ENCODE results near the gene ANKRD39. TPM values are rescaled to one million over a fixed set of nuclear protein-coding genes. Genes with fewer than 3 reads are reported as not detected.

Gene ANKRD39, protein sequence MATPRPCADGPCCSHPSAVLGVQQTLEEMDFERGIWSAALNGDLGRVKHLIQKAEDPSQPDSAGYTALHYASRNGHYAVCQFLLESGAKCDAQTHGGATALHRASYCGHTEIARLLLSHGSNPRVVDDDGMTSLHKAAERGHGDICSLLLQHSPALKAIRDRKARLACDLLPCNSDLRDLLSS
- 17.7 to 21.9 TPM (median 19.6 TPM) in 5 replicates for total RNA-seq (2022; extraction: Qiagen RNA extraction)

DNA sequence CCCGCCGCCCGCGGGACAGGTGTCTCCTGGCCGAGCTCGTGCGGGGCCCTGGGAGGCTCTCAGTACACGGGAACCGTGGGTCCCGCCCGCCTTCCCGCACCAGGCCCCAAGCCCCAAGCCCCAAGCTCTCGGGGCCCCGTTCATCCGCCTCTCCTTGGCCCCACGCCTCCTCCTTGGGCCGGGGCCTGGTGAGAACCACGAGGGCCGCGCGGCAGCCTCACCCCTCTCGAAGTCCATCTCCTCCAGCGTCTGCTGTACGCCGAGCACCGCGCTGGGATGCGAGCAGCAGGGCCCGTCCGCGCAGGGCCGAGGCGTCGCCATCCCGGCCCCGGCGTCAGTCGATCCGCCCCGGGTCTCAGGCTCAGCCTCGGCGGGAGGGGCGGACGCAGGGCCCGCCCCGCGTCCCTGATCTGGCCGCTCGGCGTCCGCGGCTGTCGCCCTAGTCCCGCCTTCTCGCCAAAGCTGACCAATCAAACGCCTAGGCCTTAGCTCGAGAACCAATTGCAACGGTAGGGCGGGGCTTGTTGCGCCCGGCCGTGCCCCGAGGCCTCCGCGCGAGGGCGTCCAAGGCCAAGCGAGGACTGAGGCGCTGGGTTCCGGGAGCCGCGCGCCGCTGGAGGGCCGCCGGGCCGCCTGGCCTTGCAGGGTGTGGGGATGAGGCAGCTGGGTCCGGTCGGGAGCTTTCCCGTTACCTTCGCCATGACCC, at the start of gene ANKRD39:
Gene ANKRD39 (minus strand): TSS at position 350 of the 706 bp plus-strand sequence. CDS start 29 bp downstream, at position 321.

DNA sequence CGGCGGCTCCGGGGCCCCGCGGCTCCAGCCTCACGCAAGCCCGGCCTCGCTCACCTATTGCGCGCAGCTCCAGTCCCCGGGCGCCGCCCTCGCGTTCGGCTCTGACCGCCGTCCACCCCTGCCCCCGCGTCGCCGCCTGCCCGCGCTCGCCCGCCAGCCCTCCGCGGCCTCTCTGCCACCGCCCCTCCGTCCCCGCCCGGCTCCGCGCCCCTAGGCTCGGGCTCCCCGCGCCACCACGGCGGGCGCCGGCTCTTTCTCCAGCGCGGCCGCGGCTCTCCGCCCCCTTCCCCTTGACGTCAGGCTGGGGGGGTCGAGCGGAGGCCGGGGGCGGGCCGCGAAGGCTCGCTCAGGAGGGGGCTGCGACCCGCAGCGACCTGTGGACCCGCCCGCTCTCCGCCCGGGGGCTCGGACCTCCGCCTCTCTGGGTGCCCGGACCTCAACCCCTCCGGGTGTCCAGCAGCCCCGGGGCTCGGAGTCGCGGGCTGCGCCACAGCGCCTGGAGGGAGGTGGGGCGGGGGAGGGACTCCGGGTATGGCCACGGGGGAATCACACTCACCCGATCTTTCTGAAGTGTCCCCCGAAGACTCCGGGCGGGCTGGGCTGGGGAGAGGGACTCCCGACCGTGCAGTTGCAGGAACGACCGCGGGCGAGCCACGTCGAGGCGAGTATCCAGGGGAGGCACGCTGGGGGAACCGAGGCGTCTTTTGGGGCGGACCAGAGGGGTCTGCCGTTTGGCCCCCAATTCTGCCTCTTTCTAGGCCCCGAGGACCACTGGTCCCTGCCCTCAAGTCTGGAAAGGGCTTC, 12.2 kb upstream of the ANKRD39 start, which contains the start of gene SEMA4C:
Gene SEMA4C (minus strand): TSS at position 259 of the 804 bp plus-strand sequence. CDS start 2,194 bp downstream, outside the sequence.

DNA sequence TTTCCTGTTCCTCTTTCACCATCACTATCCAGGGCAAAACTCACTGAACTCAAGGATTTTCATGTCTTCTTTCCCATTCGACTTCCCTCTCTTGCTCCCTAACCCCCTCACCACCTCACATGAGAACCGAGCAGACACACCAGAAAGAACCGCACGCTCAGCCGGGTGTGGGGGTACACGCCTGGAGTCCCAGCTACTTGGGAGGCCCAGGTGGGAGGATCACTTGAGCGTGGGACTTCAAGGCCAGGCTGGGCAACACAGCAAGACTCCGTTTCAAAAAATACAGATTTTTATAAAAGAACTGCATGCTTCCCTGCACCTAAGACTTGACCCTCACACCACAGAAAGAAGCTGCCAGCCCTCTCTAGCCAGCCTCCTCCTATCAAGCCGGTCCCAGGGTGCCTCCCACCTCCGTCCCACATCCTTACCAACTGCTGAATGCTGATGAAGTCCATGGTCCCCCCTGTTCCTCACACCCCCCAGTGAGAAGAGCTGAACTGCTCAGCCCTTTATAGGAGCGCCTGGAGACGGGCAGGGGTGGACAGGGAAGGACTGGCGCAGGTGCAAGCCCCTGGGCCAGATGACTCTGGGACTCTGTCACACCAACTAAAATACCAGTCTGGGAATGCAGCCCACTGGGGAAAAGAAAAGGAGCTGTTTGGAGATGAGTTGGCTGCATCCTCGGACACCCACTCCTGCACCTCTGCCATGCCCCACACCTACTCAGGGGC, 14.1 kb downstream of the ANKRD39 start, which contains the start of gene ANKRD23:
Gene ANKRD23 (minus strand): TSS at position 484 of the 731 bp plus-strand sequence. CDS start 29 bp downstream, at position 455.

DNA sequence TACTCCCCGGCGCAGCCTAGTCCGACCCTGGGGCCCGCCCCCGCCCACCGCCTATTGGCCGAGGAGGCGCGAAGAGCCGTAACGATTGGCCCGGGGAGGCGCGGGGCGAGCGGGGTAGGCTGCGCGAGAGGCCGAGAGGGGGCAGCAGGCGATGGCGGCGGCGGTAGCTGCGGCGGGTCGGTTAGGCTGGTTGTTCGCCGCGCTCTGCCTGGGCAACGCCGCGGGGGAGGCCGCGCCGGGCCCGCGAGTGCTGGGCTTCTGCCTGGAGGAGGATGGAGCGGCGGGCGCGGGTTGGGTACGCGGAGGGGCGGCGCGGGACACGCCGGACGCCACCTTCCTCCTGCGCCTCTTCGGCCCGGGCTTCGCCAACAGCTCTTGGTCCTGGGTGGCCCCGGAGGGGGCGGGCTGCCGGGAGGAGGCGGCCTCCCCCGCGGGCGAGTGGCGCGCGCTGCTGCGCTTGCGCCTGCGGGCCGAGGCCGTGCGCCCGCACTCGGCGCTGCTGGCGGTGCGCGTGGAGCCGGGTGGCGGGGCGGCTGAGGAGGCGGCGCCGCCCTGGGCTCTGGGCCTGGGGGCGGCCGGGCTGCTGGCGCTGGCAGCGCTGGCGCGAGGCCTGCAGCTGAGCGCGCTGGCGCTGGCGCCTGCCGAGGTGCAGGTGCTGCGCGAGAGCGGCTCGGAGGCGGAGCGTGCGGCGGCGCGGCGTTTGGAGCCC, 41.5 kb downstream of the ANKRD39 start, which contains the start of gene CNNM3:
Gene CNNM3 (plus strand): TSS at position 142 of the 709 bp plus-strand sequence. CDS start 10 bp downstream, at position 152.

Other genes with a start within 250 kb of the ANKRD39 start
- gene KANSL3, start 219.7 kb downstream of the ANKRD39 start, total RNA-seq (2022; extraction: Qiagen RNA extraction): 21.6 to 24.3 TPM (median 22.3 TPM) in 5 replicates
- 0.01 TPM in 1 of 5 replicates, not detected in the others for gene FER1L5, start 215.3 kb downstream of the ANKRD39 start, total RNA-seq (2022; extraction: Qiagen RNA extraction)
- gene LMAN2L, start 118.0 kb downstream of the ANKRD39 start, total RNA-seq (2022; extraction: Qiagen RNA extraction): 19.1 to 21.2 TPM (median 20.3 TPM) in 5 replicates
- gene CNNM4, start 97.1 kb downstream of the ANKRD39 start, total RNA-seq (2022; extraction: Qiagen RNA extraction): 8.4 to 10.2 TPM (median 9.9 TPM) in 5 replicates
- gene CNNM3, start 41.7 kb downstream of the ANKRD39 start, total RNA-seq (2022; extraction: Qiagen RNA extraction): 9.3 to 12.8 TPM (median 11.3 TPM) in 5 replicates
- 1.2 to 2.1 TPM (median 1.7 TPM) in 5 replicates for gene ANKRD23, start 14.0 kb downstream of the ANKRD39 start, total RNA-seq (2022; extraction: Qiagen RNA extraction)
- 16.4 to 19.9 TPM (median 18.6 TPM) in 5 replicates for gene SEMA4C, start 12.1 kb upstream of the ANKRD39 start, total RNA-seq (2022; extraction: Qiagen RNA extraction)
- not detected in 5 replicates for gene FAM178B, start 128.6 kb upstream of the ANKRD39 start, total RNA-seq (2022; extraction: Qiagen RNA extraction)
- gene FAHD2B, start 236.9 kb upstream of the ANKRD39 start, total RNA-seq (2022; extraction: Qiagen RNA extraction): 11.5 to 13.5 TPM (median 12.2 TPM) in 5 replicates